GM18520 (cell line): Measurements from ENCODE around the gene KSR1.
"Not testable (repeated sequence)": the region's sequence is repeated elsewhere in the genome, so short reads cannot be mapped to it uniquely, and the experiment has no call there.

ENCODE experiments used
- ATAC-seq: cut with Tn5 transposase; IDR thresholded peaks from one replicate; pipeline ENCODE4 v1.9.1; 2021; ENCODE audit not compliant: unreplicated experiment

The KSR1 gene

DNA sequence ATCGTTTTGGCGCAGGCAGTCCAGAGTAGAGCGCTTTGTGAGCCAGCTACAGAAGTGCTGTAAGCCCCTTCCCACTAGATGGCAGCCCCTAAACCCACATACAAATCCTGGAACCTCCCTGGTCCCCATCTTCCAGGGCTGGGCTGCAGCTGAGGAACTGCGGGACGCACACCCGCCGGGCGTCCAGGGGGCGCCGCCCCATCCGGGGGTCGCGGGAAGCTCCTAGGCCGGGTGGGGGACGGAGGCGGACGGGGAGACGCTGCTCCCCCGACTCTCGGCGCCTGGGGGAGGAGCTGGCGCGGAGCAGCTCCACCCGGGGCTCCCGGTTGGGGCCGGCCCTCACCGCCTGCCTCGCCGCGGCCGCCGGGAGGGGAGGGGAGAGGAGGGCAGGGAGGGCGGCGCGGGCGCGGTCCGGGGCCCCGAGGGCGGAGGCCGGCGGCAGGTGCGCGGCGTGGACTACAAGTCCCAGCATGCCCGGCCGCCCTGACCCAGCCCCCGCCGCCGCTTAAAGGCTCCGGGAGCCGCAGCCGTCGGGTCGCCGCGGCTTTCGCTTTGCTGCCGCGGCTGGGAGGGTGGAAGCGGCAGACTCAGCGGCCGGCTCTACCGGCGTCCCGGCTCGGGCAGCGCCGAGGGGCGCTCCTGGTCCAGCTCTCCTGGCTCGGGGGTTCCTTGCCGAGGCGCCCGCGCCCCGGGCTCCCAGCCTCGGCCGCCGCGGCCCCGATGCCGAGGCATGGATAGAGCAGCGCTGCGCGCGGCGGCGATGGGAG lies at the start of gene KSR1:
Gene KSR1, plus strand, starts transcription at position 535 of the 767 bp plus-strand sequence. Its CDS starts 196 bp downstream, at position 731.
- peak; percentile 74 for ATAC-seq

DNA sequence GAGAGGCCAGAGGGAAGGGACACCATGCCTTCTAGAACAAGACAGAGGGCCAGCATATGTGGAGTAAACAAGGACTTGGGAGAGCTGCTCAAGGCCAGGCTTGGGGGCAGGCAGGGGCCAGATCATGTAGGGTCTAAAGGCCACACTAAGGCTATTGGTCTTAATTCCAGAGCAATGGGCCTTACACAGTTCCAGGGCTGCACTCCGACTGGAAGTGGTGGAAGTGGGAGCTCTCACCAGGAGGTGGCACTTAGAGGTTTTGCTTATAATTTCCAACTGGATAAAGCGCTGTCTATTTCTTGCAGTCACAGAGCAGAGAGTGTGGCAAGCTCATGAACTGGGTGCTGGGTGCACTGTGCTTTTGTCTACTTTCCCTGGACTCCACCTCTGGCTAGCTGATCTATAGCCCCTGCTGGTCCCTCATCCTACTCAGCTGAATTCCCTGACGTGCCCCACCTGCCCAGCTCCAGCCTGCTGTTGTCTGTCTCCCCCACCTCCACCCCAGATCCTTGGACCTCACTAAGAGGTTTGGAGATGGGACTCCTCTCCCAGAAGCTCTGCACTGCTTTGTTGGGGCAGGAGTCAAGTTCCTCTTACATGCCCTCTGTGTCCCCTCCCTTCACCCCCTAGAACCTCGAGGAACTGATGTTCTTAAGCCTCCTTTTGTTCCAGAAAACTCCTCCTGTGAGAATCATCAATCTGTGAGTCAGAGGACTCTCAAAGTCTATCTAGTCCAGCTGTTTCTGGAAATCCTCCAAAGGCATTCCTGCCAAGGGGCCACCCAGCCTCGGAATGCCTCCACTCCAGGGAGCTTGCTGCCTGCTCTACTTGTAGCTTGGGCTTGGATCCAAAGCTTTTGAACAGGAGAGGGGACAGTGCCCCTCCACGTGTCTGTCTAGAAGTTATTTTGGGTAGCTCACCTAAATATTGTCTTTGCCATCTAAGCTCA lies 48.1 kb upstream of the KSR1 start:
- ATAC-seq: no peak

DNA sequence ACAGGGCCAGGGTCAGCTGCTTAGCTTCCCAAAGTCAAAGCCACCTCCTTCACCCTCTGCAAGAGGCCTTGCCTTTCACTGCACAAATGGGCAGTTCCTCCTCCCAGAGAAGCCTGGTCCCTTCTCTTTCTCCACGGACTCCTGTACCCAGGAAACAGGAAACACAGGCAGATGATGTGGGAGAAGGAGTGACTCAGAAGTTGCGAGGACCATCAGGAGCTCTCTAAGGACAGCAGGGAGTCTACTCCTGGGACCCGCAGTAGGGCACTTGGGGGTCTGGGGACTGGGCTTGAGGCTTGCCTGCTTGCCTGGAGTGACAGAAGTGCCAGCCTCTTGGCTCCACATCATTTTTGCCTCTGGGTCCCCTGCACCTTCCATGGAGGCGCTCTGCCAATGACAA lies 47.4 kb upstream of the KSR1 start:
- ATAC-seq: no peak

- ATAC-seq: not testable (repeated sequence)
Measured at GRCh38 chr17:27412158-27412557, 44.1 kb upstream of the KSR1 start.

- no peak for ATAC-seq
Measured at GRCh38 chr17:27413315-27413714, 42.9 kb upstream of the KSR1 start.

GRCh38 chr17:27413792-27414191 lies 42.5 kb upstream of the KSR1 start:
- ATAC-seq: no peak

DNA sequence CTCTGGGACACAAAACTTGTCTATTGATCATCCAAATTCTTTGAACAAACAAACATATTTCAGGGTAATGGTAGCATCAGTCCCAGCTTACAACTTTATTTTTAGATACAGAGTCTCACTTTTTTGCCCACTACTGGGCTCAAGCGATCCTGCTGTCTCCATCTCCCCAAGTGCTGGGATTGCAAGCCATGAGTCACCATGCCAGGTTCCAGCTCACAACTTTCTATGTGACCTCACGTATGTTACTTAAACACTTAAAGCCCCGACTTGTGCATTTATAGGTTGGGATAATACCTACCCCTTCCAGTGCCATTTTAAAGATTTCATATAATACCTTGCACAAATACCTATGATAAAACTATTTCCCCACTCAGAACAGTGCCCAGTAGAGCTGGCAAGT lies 42.0 kb upstream of the KSR1 start:
- no peak for ATAC-seq

- ATAC-seq: no peak
Measured at GRCh38 chr17:27414694-27415093, 41.6 kb upstream of the KSR1 start.

- ATAC-seq: no peak
Measured at GRCh38 chr17:27415120-27415795, 41.0 kb upstream of the KSR1 start.

DNA sequence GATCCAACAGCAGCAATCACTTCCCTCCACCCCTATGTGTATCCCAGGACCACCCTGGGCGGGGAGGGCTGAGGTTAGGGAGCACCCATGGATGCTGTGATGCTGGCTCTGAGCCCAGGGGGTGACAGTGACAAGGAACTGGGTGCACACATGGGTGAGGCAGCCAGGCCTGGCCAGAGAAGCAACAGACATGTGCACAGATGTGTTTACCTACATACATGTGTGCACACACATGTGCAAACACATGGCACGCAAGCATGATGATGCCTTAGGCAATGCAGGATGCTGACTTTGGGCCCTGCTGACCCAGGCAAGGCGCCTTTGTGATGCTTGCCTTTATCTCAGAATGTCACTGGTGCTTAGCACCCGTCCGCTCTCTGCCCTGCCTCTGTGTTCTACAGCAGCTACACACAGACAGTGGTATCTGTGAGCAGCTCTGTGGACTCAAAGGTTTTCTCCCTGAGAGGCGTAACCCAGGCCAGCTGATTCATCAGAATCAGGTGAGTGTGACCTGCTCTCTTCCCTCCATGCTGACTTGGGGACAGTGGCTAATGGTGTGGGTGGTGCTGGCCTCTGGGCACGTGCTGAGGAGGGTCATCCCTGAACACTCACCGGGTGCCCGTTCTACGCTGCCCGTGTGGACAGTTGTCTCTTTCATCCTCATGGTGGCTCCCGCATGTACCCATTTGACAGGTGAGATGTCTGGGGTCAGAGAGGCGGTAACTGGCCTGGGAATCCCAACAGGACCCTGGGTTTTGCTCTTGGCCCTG lies 38.5 kb upstream of the KSR1 start:
- no peak for ATAC-seq

DNA sequence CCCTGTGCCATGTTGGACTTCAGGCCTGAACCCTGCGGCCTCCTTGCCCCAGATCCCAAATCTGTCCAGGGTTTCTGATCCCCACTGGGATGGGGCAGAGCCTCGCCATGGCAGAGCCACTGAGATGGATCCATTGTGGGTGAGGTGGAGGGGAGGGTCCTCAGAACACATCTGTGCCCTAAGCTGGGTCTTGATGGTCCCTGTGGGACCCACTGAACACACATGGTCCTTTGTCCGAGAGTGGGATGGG lies 38.0 kb upstream of the KSR1 start:
- ATAC-seq: no peak

DNA sequence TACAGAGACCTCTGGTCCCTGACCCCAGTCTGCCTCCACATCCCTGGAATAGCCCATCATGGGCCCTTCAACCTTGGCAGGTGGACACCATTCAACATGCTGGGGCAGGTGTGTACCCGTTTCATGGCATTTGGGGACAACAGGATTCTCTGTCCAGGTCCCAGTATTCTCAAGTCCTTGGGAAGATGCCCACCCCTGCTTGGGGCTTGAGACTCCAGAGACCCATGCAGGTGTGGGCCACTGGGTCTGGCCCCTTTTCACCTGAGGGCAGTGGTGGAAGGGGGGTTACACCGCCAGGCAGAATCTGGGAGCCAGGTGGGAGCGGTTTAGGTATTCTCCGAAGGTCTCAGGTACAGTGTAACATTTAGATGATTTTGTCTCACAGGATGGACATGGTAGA lies 37.1 kb upstream of the KSR1 start:
- ATAC-seq: no peak

- no peak for ATAC-seq
Measured at GRCh38 chr17:27420211-27420950, 35.9 kb upstream of the KSR1 start.

DNA sequence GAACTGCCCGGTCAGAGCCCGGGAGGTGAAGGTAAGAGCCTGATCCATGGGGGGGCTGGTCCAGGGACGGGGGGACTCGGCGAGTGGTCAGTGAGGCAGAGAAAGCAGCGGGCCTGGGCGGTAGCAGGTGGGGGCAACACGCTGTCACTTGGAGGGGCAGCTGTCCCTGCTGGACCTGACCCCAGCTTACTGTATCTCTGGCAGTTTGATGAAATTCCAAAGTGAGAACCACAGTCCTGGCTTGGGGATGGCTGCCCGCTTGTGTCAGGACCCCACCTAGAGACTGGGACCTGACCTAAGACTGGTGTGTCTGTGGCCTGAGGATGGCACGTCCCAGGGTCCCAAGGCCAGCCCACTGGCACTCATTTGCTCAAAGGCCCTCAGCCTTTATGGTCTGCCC lies 35.1 kb upstream of the KSR1 start:
- no peak for ATAC-seq

- not testable (repeated sequence) for ATAC-seq
Measured at GRCh38 chr17:27421626-27422025, 34.6 kb upstream of the KSR1 start.

- no peak for ATAC-seq
Measured at GRCh38 chr17:27422601-27423000, 33.6 kb upstream of the KSR1 start.

GRCh38 chr17:27423651-27424050 lies 32.6 kb upstream of the KSR1 start:
- no peak for ATAC-seq

DNA sequence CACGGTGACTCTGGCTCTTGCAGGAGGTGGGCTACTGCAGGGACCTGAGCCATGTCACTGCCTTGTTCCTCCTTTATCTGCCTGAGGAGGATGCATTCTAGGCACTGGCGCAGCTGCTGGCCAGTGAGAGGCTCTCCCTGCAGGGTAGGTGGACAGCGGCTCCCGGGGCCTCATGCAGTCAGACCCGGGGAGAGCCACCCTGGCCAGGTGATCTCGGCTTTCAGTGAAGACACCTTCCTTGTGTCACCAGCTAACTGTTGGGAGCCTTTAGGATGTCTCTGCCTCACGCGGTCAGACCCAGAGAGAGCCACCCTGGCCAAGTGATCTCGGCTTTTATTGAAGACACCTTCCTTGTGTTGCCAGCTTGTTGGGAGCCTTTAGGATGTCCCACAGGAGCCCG lies 31.7 kb upstream of the KSR1 start:
- no peak for ATAC-seq

- no peak for ATAC-seq
Measured at GRCh38 chr17:27424941-27425340, 31.3 kb upstream of the KSR1 start.

GRCh38 chr17:27425571-27425970 lies 30.7 kb upstream of the KSR1 start:
- ATAC-seq: not testable (repeated sequence)
